ENCODE data around the gene SPDYA.

The SPDYA gene

DNA sequence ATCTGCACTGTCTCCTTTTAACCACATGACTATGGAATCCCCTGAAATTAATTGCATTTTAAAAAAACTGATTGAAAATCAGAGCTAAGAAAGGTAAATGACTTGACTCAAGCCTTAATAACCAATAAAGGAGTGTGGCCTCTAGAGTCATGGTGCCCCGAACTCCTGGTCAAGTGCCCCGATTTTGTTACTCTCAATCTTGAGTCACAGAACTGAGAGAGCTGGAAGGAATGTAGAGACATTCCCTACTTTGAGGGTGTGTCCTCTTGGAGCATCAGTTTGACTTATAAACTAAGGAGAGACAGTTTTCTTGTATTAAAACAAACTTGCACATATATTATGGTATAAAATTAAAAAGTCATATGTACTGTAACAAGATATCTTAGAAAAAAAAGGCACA, 86.3 kb downstream of the SPDYA start:
- TF ChIP-seq, protein P1, sequence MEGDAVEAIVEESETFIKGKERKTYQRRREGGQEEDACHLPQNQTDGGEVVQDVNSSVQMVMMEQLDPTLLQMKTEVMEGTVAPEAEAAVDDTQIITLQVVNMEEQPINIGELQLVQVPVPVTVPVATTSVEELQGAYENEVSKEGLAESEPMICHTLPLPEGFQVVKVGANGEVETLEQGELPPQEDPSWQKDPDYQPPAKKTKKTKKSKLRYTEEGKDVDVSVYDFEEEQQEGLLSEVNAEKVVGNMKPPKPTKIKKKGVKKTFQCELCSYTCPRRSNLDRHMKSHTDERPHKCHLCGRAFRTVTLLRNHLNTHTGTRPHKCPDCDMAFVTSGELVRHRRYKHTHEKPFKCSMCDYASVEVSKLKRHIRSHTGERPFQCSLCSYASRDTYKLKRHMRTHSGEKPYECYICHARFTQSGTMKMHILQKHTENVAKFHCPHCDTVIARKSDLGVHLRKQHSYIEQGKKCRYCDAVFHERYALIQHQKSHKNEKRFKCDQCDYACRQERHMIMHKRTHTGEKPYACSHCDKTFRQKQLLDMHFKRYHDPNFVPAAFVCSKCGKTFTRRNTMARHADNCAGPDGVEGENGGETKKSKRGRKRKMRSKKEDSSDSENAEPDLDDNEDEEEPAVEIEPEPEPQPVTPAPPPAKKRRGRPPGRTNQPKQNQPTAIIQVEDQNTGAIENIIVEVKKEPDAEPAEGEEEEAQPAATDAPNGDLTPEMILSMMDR (IDR thresholded peaks at IDR 0.05; ENCODE audit: extremely low read depth, insufficient read depth, missing control alignments), result no peak
- DNase-seq (ENCODE audit: low spot score), result no peak
- in situ Hi-C loops (cut with MboI; ENCODE audit: low pct_unique_long_range_greater_than_20kb, low sequenced_read_pairs, unreplicated experiment), result no loop called here

DNA sequence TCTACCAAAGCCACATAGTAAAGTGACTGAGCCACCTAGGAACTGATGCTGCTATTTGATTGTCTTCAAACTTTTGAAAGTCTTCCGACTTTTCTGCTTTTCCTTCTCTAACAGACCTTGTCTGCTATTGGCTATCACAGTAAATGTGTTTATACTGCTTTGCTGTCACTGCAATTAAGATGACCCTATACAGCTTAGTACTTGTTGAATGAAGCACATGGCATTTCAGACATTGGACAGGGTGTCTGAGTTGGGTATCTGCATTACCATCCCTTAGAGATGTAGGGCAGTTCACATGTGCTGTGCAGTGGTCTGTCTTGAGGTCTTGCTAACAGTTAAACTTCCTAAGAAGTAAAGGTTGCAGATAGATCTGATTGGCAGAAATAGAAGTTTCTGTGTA, 87.4 kb downstream of the SPDYA start:
- in situ Hi-C loops (cut with MboI; ENCODE audit: low pct_unique_long_range_greater_than_20kb, low sequenced_read_pairs, unreplicated experiment), result no loop called here
- no peak for DNase-seq (ENCODE audit: low spot score)
- TF ChIP-seq, protein P1 (IDR thresholded peaks at IDR 0.05; ENCODE audit: extremely low read depth, insufficient read depth, missing control alignments), result no peak
